ENCODE measurements around the gene NR1H4. TPM values are rescaled to one million over a fixed set of nuclear protein-coding genes. Genes with fewer than 3 reads are reported as not detected.

Gene NR1H4
- total and polyA plus RNA-seq, 11 donors, result not detected

- H3K4me1 ChIP-seq, result no peaks in the 10 kb centered on the region
- TF ChIP-seq POLR2A (IDR thresholded peaks at IDR 0.05) (no peak), CTCF (IDR thresholded peaks at IDR 0.05) (no peak)
- 82 to 89% (median 86%) methylated on average over 10 of the region's 10 CpGs for WGBS, 4 donors
- peaks cover 0 to 5% (median 0%) of the 10 kb centered on the region in 9 donors for H3K27me3 ChIP-seq
- intact Hi-C loops (cut with DNase I), result no loop called here
- H3K4me3 ChIP-seq, result no peak overlapping the region
- DNase-seq (no peak), ATAC-seq (no peak)
- H3K36me3 ChIP-seq, result no peaks in the 10 kb centered on the region
- H3K9me3 ChIP-seq, result peaks cover 0 to 7% (median 0%) of the 10 kb centered on the region in 12 donors
- H3K27ac ChIP-seq, result no peak overlapping the region
These were observed 46.5 kb downstream of the NR1H4 start for GRCh38 chr12:100520048-100520769.

- no peaks in the 10 kb centered on the region for H3K4me1 ChIP-seq
- H3K36me3 ChIP-seq, result no peaks in the 10 kb centered on the region
- 55 to 65% (median 61%) methylated on average over 1 of the region's 1 CpG for WGBS, 4 donors
- intact Hi-C loops (cut with DNase I), result no loop called here
- TF ChIP-seq CTCF (IDR thresholded peaks at IDR 0.05), result no peak
- TF ChIP-seq POLR2A (IDR thresholded peaks at IDR 0.05), result no peak
- no peak overlapping the region for H3K4me3 ChIP-seq
- no peak for ATAC-seq
- no peak for DNase-seq
- peaks cover 0 to 7% (median 0%) of the 10 kb centered on the region in 12 donors for H3K9me3 ChIP-seq
- no peak overlapping the region for H3K27ac ChIP-seq
- peaks cover 0 to 5% (median 0%) of the 10 kb centered on the region in 9 donors for H3K27me3 ChIP-seq
These were observed 48.3 kb downstream of the NR1H4 start for GRCh38 chr12:100521958-100522357.

GRCh38 chr12:100528034-100528433 lies 54.4 kb downstream of the NR1H4 start:
- 54 to 61% (median 57%) methylated on average over 3 of the region's 3 CpGs for WGBS, 4 donors
- Histone ChIP-seq H3K4me1 (no peaks in the 10 kb centered on the region), H3K36me3 (no peaks in the 10 kb centered on the region), H3K27ac (no peak overlapping the region), H3K27me3 (peaks cover 0 to 5% (median 0%) of the 10 kb centered on the region in 9 donors), H3K4me3 (no peak overlapping the region), H3K9me3 (no peaks in the 10 kb centered on the region)
- DNase-seq, result no peak
- intact Hi-C loops (cut with DNase I), result no loop called here
- TF ChIP-seq CTCF (IDR thresholded peaks at IDR 0.05) (no peak), POLR2A (IDR thresholded peaks at IDR 0.05) (no peak)
- ATAC-seq, result no peak

- TF ChIP-seq CTCF (IDR thresholded peaks at IDR 0.05) (no peak), POLR2A (IDR thresholded peaks at IDR 0.05) (no peak)
- Histone ChIP-seq H3K4me3 (no peak overlapping the region), H3K4me1 (no peaks in the 10 kb centered on the region), H3K27ac (no peak overlapping the region), H3K27me3 (peaks cover 0 to 4% (median 0%) of the 10 kb centered on the region in 9 donors), H3K9me3 (no peaks in the 10 kb centered on the region), H3K36me3 (no peaks in the 10 kb centered on the region)
- no peak for ATAC-seq
- intact Hi-C loops (cut with DNase I), result no loop called here
- 86 to 94% (median 89%) methylated on average over 1 of the region's 1 CpG for WGBS, 4 donors
- DNase-seq, result no peak
These were observed 54.9 kb downstream of the NR1H4 start for GRCh38 chr12:100528471-100529127.
